Thyroid gland (tissue), 4 donors: Measurements from ENCODE around the gene CCNL1.
"Not testable (repeated sequence)": the region's sequence is repeated elsewhere in the genome, so short reads cannot be mapped to it uniquely, and the experiment has no call there.

Experiments used
- POLR2A ChIP-seq, 2 donors: fragments of 450-650 bp; IDR thresholded peaks; one replicate each; pipeline ENCODE4 v1.6.1; 2017; ENCODE audit warnings: antibody characterized with exemption in 2 of 2, mild to moderate bottlenecking in 2 of 2, moderate library complexity in 1 of 2
- TF ChIP-seq, protein P1 (sequence below), 6 experiments: fragments of 200-600 bp in 3 of 6; fragments of 450-650 bp in 3 of 6; sonication (generic) in 3 of 6; IDR thresholded peaks; one replicate each; pipeline ENCODE4 v1.5.1; 2016 to 2019; ENCODE audit warnings: antibody characterized with exemption in 6 of 6, mild to moderate bottlenecking in 2 of 6, inconsistent platforms in 1 of 6, moderate library complexity in 1 of 6

DNA sequence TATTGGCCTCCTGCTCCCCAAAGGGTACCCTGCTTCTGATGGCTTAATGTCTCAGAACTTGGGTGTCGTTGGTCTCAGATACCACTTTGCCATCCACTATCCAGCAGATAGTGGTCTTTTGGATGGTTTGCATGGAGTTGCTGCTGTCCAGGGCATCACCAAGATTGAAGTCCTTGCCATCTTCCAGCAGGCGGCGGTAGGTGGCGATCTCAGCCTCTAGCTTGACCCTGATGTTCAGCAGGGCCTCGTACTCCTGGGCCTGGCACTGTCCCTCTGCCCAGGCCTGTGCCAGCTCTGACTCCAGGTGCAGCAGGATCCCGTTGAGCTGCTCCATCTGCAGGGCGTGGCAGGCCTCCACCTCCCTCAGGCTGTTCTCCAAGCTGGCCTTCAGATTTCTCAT, 2.7 kb upstream of the CCNL1 start:
- TF ChIP-seq, protein P1, sequence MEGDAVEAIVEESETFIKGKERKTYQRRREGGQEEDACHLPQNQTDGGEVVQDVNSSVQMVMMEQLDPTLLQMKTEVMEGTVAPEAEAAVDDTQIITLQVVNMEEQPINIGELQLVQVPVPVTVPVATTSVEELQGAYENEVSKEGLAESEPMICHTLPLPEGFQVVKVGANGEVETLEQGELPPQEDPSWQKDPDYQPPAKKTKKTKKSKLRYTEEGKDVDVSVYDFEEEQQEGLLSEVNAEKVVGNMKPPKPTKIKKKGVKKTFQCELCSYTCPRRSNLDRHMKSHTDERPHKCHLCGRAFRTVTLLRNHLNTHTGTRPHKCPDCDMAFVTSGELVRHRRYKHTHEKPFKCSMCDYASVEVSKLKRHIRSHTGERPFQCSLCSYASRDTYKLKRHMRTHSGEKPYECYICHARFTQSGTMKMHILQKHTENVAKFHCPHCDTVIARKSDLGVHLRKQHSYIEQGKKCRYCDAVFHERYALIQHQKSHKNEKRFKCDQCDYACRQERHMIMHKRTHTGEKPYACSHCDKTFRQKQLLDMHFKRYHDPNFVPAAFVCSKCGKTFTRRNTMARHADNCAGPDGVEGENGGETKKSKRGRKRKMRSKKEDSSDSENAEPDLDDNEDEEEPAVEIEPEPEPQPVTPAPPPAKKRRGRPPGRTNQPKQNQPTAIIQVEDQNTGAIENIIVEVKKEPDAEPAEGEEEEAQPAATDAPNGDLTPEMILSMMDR (IDR thresholded peaks at IDR 0.05): peak in 2 of 6 experiments; percentile 26 to 31
- TF ChIP-seq POLR2A (IDR thresholded peaks at IDR 0.05): not testable (repeated sequence)
